AG04450 (cell line): ENCODE results near the gene PRTG. TPM values are rescaled to one million over a fixed set of nuclear protein-coding genes. Genes with fewer than 3 reads are reported as not detected.

Experiments
- CTCF ChIA-PET: fragments of 300-600, 350-600 bp; formaldehyde crosslinking; extraction: SDS; loops from one replicate; lab custom pipeline; 2022; ENCODE audit warnings: antibody characterized with exemption, inconsistent platforms; lab: Charles Lee
- POLR2A ChIA-PET: fragments of 350-600 bp; formaldehyde crosslinking; extraction: SDS; loops from one replicate; lab custom pipeline; 2021; ENCODE audit warnings: antibody characterized with exemption, inconsistent platforms; lab: Yijun Ruan, JAX
- DNase-seq: peaks from one replicate; pipeline ENCODE4 v3.0.0-alpha.2; 2011; ENCODE audit warnings: low read depth, low spot score
- H3K27ac ChIP-seq: one replicate; pipeline ENCODE4 v1.5.1; 2012; ENCODE audit warnings: low read depth, low read length, control low read depth
- H3K27me3 ChIP-seq: one replicate; pipeline ENCODE4 v1.6.0; 2012; ENCODE audit warnings: low read length; ENCODE audit not compliant: control insufficient read depth, insufficient read depth
- H3K4me3 ChIP-seq: 2 replicates; pipeline ENCODE4 v1.5.1; 2011; ENCODE audit warnings: mild to moderate bottlenecking, low read depth, low read length, control low read depth
- H3K9me3 ChIP-seq: 2 replicates; pipeline ENCODE4 v1.5.1; 2012; ENCODE audit warnings: low read length; ENCODE audit not compliant: control insufficient read depth, insufficient read depth
- CTCF ChIP-seq: IDR thresholded peaks from 2 replicates; pipeline ENCODE4 v1.5.1; 2011; ENCODE audit warnings: low read depth, low read length, control low read depth, inconsistent platforms
- polyA plus RNA-seq: library from polyadenylated mRNA; depleted of rRNA; stranded (reverse); fragments of >200 nt; gene quantifications from 2 replicates; pipeline ENCODE4 v1.2.3, GENCODE V29; 2011

PRTG gene
- polyA plus RNA-seq, 1 experiment, result 1.2 TPM

- POLR2A ChIA-PET, result no interaction called here
- DNase-seq, result no peak
- no peak overlapping the region for H3K27ac ChIP-seq
- CTCF ChIA-PET, result interaction anchor here (1.1 kb wide), 1 partner anchor 10 kb away, joined by 3 read pairs; no protein-coding TSS in a partner anchor
- H3K27me3 ChIP-seq, result peaks cover 12% of the 10 kb centered on the region
- peaks cover 4% of the 10 kb centered on the region for H3K9me3 ChIP-seq
- no peak for TF ChIP-seq CTCF
- H3K4me3 ChIP-seq, result no peak overlapping the region
Measured at GRCh38 chr15:55778932-55779331, 36.0 kb upstream of the PRTG start.

GRCh38 chr15:55775316-55775715 lies 32.4 kb upstream of the PRTG start:
- POLR2A ChIA-PET, result interaction anchor here (1.1 kb wide), 1 partner anchor 16 kb away, joined by 4 read pairs; no protein-coding TSS in a partner anchor
- TF ChIP-seq CTCF, result no peak
- no peak for DNase-seq
- Histone ChIP-seq H3K4me3 (no peak overlapping the region), H3K9me3 (no peaks in the 10 kb centered on the region), H3K27ac (no peak overlapping the region), H3K27me3 (peaks cover 12% of the 10 kb centered on the region)
- CTCF ChIA-PET, result interaction anchor here (0.8 to 3.2 kb wide), 12 partner anchors 8 to 340 kb away, joined by 3 to 21 read pairs (median 4); no protein-coding TSS in a partner anchor

- Histone ChIP-seq H3K9me3 (no peaks in the 10 kb centered on the region), H3K4me3 (no peak overlapping the region), H3K27ac (no peak overlapping the region), H3K27me3 (peaks cover 12% of the 10 kb centered on the region)
- CTCF ChIA-PET, result interaction anchor here (1.0 to 3.2 kb wide), 12 partner anchors 9 to 128 kb away, joined by 4 to 21 read pairs (median 4); no protein-coding TSS in a partner anchor
- POLR2A ChIA-PET, result no interaction called here
- DNase-seq, result no peak
- TF ChIP-seq CTCF, result peak; percentile 56
Measured at GRCh38 chr15:55774113-55774970, 31.4 kb upstream of the PRTG start.

- no peak for TF ChIP-seq CTCF
- Histone ChIP-seq H3K27ac (no peak overlapping the region), H3K4me3 (no peak overlapping the region), H3K27me3 (peaks cover 4% of the 10 kb centered on the region), H3K9me3 (no peaks in the 10 kb centered on the region)
- DNase-seq, result no peak
- POLR2A ChIA-PET, result no interaction called here
- CTCF ChIA-PET, result no interaction called here
Measured at GRCh38 chr15:55770806-55771205, 27.9 kb upstream of the PRTG start.

- Histone ChIP-seq H3K9me3 (no peaks in the 10 kb centered on the region), H3K27me3 (peaks cover 4% of the 10 kb centered on the region), H3K27ac (no peak overlapping the region), H3K4me3 (no peak overlapping the region)
- TF ChIP-seq CTCF, result no peak
- ChIA-PET POLR2A (no interaction called here), CTCF (no interaction called here)
- peak; percentile 11 for DNase-seq
Measured at GRCh38 chr15:55770261-55770660, 27.3 kb upstream of the PRTG start.
